ENCODE measurements around the gene HECW1. TPM values are rescaled to one million over a fixed set of nuclear protein-coding genes. Genes with fewer than 3 reads are reported as not detected.
A peak's percentile ranks its signal among the peaks of the same experiment; 100 is the strongest.
"Not testable (repeated sequence)": the region's sequence is repeated elsewhere in the genome, so short reads cannot be mapped to it uniquely, and the experiment has no call there.

Gene HECW1
- total RNA-seq, 1 donor from 2014 or later: not detected

- ATAC-seq (no peak), DNase-seq (ENCODE audit: low spot score) (no peak)
These were observed 478.6 kb downstream of the HECW1 start for GRCh38 chr7:43590862-43591557.

GRCh38 chr7:43591558-43592180, 479.2 kb downstream of the HECW1 start:
- peak; percentile 64 for ATAC-seq
- DNase-seq (ENCODE audit: low spot score): no peak

- ATAC-seq: no peak
These were observed 479.9 kb downstream of the HECW1 start for GRCh38 chr7:43592326-43592725.

GRCh38 chr7:43593010-43593409, 480.6 kb downstream of the HECW1 start:
- no peak for DNase-seq (ENCODE audit: low spot score)
- no peak for ATAC-seq

More at GRCh38 chr7:43592326-43592725, 479.9 kb downstream of the HECW1 start:
- DNase-seq (ENCODE audit: low spot score): no peak

GRCh38 chr7:43594020-43594419, 481.6 kb downstream of the HECW1 start:
- DNase-seq (ENCODE audit: low spot score): no peak

GRCh38 chr7:43596426-43596825, 484.0 kb downstream of the HECW1 start:
- ATAC-seq; DNase-seq (ENCODE audit: low spot score): not testable (repeated sequence)

More at GRCh38 chr7:43594020-43594419, 481.6 kb downstream of the HECW1 start:
- ATAC-seq: no peak

- DNase-seq (ENCODE audit: low spot score) (no peak), ATAC-seq (no peak)
These were observed 487.6 kb downstream of the HECW1 start for GRCh38 chr7:43600056-43600455.

- DNase-seq (ENCODE audit: low spot score) (no peak), ATAC-seq (no peak)
These were observed 489.8 kb downstream of the HECW1 start for GRCh38 chr7:43602256-43602655.

- DNase-seq (ENCODE audit: low spot score): no peak
- ATAC-seq: no peak
These were observed 491.8 kb downstream of the HECW1 start for GRCh38 chr7:43604251-43604650.

GRCh38 chr7:43609097-43609496, 496.6 kb downstream of the HECW1 start:
- no peak for DNase-seq (ENCODE audit: low spot score)
- peak; percentile 39 for ATAC-seq

- ATAC-seq (no peak), DNase-seq (ENCODE audit: low spot score) (no peak)
These were observed 499.7 kb downstream of the HECW1 start for GRCh38 chr7:43612128-43612527.

- no peak for DNase-seq (ENCODE audit: low spot score)
- no peak for ATAC-seq
These were observed 500.4 kb downstream of the HECW1 start for GRCh38 chr7:43612599-43613589.

Other genes starting within 250 kb of the HECW1 start
- gene C7orf25, start 200.6 kb upstream of the HECW1 start, total RNA-seq: 3.6 TPM
- 59.7 TPM for gene PSMA2, start 180.5 kb upstream of the HECW1 start, total RNA-seq
- gene MRPL32, start 180.3 kb upstream of the HECW1 start, total RNA-seq: 36.4 TPM

Data from left lobe of liver (tissue), 2 donors.